H54 (cell line): Measurements from ENCODE around the gene NEDD4L.

Experiments
- DNase-seq: peaks from one replicate; pipeline ENCODE4 v3.0.0; 2011; ENCODE audit warnings: low spot score, mixed read lengths; ENCODE audit not compliant: insufficient read length
- FAIRE-seq: peaks from 3 replicates; lab custom pipeline; 2011; peaks lifted over from hg19 to GRCh38; lab: Jason Lieb, UNC
- POLR2A ChIP-seq: IDR thresholded peaks from 2 replicates; pipeline ENCODE4 v1.6.1; 2011; ENCODE audit warnings: low read depth, mild to moderate bottlenecking, low read length

Gene NEDD4L

DNA sequence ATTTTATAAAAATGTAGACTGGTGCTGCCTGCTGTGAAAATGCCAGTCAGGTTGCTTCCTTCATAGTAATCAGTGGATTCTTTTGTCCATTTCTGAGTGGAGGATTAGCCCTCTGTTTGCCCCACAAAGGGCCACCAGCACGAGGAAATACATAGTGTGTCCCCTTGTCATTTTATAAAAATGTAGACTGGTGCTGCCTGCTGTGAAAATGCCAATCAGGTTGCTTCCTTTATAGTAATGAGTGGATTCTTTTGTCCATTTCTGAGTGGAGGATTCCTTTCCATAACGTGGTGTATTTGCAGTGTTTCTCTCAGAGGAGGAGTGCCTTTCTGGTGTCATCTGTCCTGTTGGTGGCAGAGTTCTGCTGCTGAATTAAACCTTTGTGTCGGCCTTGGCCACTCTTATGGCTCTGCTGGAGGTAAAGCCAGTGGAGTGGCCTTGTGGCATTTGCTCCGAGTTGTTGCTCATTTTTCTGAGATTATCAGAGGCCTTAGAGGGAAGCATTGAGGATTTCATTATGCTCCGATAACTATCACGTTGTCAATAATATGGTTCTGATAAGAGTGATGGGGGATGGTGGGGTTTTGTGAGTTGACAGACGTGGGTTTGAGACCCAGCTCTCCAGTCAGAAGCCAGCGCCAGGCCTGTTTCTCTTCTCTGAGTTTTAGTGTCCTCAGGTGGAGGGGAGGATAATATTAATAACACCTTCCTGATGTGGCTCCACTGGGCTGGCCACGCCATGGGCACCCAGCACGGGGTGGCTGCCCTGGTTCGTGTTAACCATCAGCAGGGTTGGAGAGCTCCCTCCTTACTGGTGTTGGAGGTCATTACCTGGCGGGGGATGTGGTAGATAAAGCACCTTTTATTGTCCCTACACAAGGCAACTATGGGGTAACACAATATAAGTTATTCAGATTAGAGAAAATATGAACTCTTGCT is 96.6 kb downstream of the NEDD4L start:
- DNase-seq (no peak), FAIRE-seq (no peak)
- TF ChIP-seq POLR2A: no peak

DNA sequence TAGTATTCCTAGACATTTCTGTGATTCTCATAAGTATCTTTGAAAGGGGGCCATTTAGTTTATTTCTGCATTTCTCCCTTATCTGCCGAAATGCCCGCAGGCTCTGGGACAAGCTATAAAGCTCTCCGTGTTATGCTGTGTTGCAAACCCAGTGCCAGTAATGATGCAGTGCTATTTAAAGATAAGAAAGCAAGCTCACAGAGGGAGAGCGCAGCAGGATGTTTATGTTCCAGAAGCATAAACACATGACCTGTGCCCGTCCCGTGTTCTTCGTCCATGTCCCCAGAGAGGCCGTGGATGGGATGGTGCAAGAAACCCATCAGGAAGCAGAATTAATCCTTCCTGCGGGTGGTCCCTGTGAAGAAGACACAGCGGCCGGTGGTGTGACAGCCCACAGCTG is 99.4 kb downstream of the NEDD4L start:
- FAIRE-seq: no peak
- TF ChIP-seq POLR2A: no peak

DNA sequence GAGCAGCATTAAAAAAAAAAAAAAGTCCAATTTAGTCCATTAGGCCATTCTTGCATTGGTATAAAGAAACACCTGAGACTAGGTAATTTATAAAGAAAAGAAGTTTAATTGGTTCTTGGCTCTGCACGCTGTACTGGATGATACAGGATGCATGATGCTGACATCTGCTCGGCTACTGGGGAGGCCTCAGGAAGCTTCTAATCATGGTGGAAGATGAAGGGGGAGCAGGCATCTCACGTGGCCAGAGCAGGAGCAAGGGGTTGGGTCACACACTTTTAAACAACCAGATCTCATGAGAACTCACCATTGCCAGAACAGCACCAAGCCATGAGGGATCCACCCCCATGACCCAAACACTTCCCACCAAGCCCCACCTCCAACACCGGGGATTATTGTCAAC is 100.1 kb downstream of the NEDD4L start:
- no peak for FAIRE-seq
- no peak for DNase-seq
- no peak for TF ChIP-seq POLR2A

More for the DNA sequence above, 99.4 kb downstream of the NEDD4L start:
- no peak for DNase-seq

DNA sequence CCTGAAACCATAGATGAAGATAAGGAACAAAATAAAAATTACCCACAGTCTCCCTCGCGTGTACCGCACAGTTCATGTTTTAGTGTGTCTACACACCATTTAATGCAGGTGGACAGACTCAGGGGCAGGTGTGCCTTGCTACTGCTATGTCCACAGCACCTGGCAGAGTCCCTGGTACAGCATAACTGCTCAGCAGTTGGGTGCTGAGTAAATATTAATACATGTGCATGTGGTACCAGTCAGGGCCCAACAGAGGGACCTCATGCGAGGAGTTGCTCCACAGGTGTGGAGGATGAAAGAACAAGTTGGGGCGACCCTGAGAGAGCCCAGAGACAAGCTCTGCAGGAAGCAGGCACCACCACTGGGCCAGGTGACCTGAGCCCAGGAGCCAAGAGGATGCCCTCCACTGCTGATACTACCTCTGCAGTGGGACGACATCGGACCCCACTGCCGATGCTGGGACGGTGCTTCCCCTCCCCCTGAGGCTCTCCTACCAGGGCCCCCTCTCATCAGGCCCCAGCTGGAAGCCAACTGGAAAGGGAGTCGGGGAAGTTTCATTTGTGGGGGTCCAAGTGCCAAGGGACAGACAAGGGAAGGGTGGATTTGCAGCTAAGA is 100.8 kb downstream of the NEDD4L start:
- TF ChIP-seq POLR2A: no peak
- FAIRE-seq: no peak
- DNase-seq: no peak

DNA sequence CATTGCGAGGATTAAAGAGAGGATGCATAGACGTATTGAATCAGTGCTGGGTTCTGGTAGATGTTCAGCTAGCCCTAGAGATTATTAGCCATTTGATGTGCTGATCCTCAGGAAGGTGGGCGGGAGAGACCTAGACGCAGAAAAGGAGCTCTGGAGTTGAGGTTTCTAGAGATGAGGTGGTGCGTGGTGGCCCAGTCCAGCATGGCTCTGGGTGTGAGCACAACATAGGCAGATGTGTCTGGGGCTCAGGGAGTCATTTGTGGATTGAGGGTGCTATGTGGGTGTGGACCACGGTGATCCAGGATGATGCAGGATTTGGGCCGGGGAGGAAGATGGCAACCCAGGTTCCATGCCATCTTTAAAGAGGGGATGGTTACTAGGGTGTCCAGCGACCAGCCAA is 102.1 kb downstream of the NEDD4L start:
- DNase-seq: no peak
- TF ChIP-seq POLR2A: no peak
- FAIRE-seq: no peak

DNA sequence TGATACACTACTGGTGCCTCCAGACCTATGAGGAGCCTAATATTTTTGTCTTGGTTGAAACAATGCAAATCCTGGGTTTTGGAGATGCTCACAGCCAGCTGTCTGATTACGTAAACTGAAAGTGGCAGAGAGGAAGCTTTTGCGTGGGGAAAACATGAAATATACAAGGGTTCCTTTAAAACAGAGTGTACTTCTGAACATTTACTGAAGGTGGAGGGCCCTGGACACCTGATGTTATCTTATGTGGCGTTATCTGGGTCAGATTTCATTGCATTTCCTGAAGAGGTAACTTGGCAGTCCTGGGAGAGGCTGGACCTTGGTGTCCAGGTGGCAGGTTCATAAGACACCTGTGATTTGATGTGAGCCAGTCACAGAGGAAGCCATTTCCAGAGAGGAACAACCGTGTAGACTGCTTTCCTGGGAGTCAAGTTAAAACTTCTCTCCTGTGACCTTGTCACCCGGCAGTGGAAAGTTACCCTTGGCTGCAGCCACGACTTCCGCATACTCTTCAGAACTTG is 105.0 kb downstream of the NEDD4L start:
- DNase-seq (no peak), FAIRE-seq (no peak)
- no peak for TF ChIP-seq POLR2A

DNA sequence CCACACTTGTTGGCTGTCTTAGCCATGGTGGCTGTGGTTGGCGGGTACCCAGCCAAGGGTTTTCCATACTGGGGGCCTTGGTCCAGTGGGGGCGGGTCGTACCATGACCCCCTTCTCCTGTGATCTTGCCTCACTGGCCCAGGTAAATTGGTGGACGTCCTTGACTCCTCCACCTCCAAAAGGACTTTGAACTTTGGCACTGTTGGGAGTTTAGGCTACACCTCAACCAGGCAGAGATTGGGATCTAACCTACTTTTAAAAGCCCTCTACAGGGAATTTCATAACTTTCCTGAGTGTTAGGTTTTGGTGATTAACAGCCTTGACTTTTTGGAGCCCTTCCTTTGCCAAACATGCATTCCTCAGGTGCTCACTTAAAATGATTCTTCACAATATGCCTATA is 106.7 kb downstream of the NEDD4L start:
- DNase-seq: no peak
- FAIRE-seq: no peak

DNA sequence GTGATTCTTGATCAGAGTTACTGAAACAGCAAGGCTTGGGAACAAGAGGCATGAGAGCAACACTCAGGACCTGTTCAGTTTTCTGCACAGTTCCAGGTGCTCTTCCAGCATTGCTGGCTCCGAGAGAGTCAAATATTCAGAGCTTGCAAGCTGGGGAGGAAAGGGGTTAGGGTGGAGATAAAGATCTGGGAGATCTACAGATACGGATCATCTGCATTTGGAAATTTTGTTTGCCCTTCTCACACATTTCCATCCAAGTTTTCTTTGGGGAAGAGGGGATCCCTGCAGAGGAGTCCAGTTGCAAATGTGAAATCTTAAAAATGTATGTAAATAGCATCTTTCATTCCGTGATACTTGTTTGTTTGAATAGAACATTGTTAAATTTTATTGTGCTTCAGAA is 108.2 kb downstream of the NEDD4L start:
- FAIRE-seq (no peak), DNase-seq (no peak)
- no peak for TF ChIP-seq POLR2A

More for the DNA sequence above, 106.7 kb downstream of the NEDD4L start:
- TF ChIP-seq POLR2A: no peak

DNA sequence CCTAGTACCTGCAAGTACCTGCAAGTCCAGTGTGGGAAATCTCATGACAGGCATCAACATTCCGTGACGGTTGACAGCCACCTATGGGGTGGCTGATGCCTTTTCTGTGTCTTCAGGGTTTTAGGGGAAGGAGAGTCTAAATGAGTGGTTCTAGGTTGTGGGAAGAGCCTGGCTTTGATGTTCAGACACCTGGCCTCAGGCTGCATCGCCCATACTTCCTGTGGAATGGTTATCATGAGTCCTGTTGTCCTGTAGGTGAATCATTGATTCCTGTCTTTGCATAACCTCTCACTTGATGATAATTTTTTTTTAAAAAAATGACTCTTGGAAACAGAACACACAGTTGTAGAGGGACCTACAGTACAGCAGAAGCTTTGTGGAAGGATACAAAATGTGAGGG is 108.9 kb downstream of the NEDD4L start:
- DNase-seq (no peak), FAIRE-seq (no peak)
- no peak for TF ChIP-seq POLR2A

DNA sequence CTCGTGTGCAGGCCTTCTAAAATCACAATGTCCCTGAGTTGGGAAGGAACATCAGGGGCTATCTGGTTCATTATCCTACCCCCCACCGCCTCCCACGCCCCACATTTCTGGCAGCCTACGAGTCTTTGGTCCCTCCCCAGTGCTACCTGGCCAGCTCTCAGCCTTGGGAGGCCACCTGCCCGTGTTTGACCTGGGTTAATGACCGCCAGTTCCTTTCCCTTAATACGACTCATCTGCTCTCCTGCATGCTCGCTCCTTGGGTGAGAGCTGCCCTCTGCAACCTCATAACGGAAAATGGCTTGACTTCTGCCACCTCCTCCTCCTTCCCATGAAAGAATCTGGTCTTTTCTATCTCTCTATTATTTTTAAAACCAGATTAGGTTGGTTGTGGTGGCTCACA is 112.5 kb downstream of the NEDD4L start:
- DNase-seq: no peak
- no peak for FAIRE-seq
- TF ChIP-seq POLR2A: no peak

DNA sequence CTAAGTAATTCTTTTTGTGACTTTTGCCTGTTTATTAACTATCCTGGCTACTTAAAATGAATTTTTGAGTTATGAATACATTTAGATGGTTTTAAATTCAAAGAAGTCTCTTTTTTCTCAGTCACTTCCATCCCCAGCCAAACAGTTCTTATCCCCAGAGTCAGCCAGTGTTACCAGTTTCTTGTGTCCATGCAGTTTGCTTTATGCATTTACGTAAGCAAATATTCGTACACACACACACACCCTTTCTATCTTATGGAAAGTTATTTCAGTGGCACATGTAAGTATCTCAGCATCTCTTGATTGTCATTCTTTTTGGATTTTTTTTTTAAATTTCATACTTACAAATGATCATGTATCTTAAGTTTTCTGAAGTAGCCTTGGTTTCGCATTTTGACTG is 113.2 kb downstream of the NEDD4L start:
- DNase-seq: no peak
- no peak for TF ChIP-seq POLR2A
- FAIRE-seq: no peak

DNA sequence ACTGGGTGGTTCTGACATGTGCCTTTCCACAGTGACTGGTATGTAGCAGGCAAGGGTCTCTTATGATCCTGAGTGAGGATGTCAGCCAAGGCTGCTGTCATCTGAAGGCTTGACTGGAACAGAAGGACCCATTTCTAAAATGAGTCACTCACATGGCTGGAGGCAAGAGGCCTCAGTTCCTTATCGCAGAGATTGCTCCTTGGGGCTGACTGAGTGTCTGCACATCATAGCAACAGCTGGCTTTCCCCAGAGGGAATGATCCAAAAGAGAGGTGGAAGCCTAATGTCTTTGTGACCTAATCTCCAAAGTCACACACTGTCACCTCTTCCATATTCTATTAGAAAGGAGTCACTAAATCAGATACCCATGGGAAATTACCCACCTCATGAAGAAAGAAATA is 114.0 kb downstream of the NEDD4L start:
- DNase-seq (no peak), FAIRE-seq (no peak)
- TF ChIP-seq POLR2A: no peak

DNA sequence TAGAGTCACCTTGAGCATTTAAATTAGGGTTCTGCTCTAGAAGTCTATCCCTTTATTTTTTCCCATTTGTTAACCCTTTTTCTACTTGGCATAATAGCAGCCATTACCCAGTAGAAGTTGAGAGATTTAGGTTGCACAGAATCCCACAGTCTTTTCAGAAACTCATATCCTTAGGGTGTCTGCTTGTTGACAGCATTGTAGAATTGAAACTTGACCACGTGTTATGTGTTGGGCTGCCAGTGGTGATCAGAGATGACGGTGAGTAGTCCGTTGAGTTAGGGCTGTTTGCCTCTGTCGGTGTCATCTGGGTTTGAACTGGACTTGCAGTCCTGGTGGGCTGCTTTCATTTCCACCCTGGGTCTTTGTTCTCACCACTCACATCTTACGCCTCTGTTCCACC is 114.4 kb downstream of the NEDD4L start:
- no peak for FAIRE-seq
- TF ChIP-seq POLR2A: no peak

DNA sequence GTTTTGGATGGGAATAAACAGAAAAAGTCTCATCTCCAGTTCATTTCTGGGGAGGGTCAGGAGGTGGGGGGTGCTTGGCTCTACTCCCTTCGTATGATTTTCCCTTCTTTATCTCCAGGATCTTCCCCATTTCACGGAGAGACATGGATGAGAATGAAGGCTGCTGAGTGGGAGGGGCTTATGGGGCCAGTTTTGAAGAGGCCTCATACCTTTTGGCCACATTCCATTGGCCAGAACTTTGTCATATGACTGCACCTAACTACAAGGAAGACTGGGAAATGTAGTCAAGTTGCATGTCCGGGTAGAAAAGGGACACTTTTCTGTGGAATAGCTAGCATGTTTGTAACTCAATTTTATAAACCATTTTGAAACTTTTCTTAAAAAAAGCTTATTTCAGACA is 117.6 kb downstream of the NEDD4L start:
- FAIRE-seq: no peak
- no peak for DNase-seq
- no peak for TF ChIP-seq POLR2A

More for the DNA sequence above, 114.4 kb downstream of the NEDD4L start:
- no peak for DNase-seq
